HTR-8/SVneo (cell line): Measurements from ENCODE around the gene OLFM3.

Experiments used
- DNase-seq: peaks from one replicate; pipeline ENCODE4 v3.0.0; 2011; ENCODE audit warnings: low spot score, mixed read lengths; ENCODE audit not compliant: insufficient read length
- FAIRE-seq: peaks from 2 replicates; lab custom pipeline; 2011; peaks lifted over from hg19 to GRCh38; lab: Jason Lieb, UNC

Gene OLFM3

DNA sequence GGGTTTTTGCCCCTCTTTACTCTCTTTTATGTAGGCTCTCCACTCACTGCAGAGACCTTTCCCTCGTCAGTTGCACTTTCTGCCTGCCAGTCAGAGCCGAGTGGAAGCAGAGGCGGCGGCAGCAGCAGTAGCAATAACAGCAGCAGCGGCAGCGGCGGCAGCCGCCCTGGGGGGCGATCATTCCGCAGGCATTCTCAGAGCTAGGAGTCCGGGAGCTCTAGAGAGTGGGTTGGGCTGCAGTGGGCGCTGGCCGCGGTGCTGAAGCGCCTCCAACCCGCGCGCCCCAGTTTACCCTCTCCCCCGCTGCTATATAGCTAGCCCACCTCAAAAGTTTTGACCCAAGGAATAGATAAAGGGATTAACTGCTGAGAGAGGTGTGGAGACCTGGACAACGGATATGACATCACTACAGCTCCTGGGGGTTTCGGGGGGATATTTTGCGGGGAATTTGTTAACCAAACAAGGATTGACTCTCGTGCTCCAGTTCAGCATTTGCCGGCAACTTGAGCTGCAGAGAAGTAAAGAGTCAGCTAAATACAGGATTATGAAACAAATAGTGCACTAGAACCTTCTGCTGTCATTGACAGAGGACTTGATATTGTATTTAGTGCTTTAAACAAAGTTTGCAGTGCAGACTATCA lies at the start of gene OLFM3:
TSS of gene OLFM3 (minus strand) at position 102 of the 641 bp plus-strand sequence.
- DNase-seq (peak; percentile 1), FAIRE-seq (no peak)

DNA sequence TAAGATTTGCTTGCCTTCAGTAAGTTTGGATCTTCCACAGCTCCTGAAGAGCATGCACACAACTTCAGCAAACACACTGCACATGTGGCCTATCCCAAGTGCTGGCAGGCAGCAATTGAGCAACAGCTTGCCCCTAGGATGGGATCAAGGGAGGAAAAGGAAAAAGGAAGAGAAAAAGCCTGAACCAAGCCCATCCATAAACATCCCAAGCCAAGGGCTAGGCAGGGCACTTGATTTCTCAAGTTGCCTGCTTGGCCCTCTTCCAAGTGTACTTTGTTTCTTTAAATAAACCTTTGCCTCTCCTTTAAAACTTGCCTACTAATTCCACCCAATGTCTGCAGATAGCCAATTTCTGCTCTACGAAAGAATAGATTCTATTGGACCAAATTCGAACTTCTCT lies 49.0 kb upstream of the OLFM3 start:
- FAIRE-seq (no peak), DNase-seq (no peak)

DNA sequence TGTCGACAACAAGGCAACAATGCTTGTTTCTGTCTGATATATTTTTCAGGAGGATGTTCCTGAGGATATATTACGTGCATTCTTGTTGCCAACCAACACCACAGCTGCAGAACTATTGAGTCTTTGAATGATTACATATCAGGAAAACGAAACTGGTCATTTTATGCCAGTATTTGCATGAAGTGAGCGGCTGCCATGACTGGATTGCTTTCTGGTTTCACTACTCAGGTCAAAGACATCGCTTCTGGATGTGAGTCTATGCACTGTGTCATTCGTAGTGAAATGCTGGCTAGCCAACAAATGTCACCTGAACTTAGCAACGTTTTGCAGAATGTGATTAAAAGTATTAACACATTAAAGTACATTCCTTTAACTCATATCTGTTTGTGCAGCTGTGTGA lies 35.8 kb upstream of the OLFM3 start:
- no peak for DNase-seq
- no peak for FAIRE-seq

DNA sequence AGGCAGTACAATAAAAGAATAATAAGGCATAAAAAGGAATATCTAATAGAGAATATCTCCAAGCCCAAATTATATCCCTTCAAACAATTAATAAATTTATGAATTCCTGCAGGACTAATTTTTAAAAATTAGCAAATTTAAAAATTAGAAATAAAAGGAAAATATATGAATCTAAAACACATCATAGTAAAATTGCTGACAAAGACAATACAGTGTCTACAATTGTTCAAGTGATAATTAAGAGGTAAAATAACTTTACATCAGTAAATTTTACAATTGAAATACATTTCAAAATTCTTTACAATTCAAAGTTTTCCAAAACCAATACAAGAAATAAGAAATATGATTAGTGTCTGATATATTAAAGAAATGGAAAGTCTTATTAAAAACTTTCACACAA lies 22.8 kb upstream of the OLFM3 start:
- FAIRE-seq: no peak
- DNase-seq: no peak

DNA sequence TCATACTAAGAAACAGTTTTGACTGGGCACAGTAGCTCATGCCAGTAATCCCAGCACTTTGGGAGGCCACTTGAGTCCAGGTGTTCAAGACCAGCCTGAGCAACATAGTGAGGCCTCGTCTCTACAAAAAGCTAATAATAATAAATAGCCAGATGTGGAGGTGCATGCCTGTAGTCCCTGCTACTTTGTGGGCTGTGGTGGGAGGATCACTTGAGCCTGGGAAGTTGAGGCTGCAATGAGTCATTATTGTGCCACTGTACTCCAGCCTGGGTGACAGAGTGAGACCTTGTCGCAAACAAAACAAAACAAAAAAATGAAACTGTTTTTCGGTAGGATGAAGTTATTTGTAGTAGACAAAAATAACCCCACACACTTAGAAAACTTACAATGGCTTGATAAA lies 19.0 kb upstream of the OLFM3 start:
- no peak for DNase-seq
- FAIRE-seq: no peak

DNA sequence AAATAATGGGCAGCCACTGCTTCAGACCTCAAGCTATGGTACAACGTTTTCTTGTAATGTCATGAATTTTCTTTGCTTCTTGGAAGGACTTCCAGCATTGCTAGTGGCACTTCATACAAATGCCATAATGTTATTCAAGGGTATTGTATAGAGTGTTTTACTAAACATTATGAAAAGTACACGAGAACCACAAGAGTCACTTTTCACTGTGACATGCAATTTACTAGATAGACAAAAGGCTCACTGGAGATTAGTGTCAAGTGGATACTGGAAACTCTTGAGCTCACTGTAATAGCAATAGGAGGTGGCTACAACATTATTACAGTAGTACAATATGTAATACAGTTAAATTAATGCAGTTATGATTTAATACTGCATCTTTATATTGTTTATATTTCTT lies 5.3 kb upstream of the OLFM3 start:
- DNase-seq (no peak), FAIRE-seq (no peak)

DNA sequence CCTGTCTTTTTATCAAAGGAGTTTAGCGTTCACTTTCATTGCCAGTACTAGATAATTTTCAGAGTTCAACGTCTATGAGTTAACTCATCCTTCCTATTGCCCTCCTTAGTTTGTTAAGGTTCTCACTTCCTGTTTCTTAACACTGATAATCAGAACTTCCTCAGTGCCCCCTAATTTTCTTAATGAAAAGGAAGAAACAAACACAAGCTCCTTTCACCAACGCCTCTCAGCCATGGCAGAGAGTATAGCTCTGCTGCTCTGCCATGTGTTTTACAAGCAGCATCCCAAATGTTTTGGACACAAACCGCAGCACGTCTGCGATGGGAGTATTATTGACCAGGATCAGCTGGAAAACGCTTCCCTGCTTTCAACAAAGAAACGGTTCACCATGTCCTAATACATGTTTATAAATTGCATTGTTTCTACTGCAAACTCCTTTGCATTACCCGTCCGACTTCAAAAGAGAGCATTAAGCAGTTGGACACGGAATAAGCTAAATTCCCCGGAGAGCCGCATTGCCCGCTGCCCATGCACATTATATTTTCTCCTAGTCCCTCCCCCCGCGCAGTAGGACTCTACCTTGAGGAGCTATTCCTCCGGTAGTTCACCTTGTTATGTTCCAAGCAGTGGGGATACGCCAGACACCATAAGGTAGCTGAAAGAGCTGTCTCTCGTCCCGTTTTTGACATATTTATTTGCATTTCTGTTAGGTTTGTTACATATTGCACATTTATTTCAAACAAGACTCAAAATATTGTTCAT lies 561 bp downstream of the OLFM3 start:
- no peak for DNase-seq
- FAIRE-seq: no peak

DNA sequence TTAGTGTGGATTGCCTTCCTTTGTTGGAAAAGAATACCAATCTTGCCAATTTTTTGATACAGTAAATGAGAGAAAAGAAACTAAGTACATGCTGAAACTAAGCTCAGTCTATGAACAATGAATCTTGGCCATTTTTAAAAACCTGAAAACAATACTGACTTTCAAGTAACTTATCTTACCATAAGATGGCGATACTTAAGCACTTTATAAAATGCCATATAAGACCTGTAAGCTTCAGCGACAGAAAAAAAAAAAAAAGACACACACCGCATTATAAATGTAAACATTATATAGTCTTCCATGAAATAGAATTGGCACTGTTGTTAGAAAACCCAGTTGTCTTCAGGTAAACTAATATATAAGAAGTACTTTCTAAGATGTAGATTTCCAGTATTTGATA lies 3.0 kb downstream of the OLFM3 start:
- DNase-seq (no peak), FAIRE-seq (no peak)

DNA sequence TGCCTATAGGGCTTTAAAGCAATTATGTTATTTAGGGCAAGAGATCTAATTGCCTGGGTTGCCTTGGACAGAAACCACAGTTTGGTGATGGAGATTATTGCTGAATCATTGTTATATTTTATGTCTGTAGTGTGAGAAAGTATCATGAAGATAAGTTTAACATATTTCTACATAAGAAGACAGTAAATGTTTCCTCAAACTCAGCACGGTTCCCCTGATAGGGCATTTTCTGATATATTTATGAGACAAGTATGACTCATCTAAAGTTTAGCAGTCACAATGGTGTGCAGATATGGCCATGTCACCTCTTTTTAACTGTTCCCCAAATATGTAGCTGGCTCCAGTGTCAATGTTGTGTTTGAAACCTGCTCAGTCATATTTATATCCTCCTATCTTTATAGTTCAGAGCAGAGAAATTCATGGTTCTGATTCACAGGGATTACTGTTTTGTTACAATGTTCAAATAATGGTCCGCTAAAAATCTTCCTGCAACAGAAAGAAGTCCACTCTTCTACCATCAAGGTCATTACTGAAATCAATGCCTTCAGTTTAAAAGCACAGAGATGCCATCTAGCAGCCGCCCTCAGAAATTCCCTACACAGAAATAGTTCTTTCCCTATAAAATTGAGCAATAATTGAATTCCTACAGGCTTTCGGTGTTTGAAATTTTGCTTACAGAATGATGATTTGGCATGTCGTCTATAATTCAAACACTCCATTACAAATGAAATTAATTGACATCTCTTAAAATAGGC lies 3.7 kb downstream of the OLFM3 start:
- DNase-seq (no peak), FAIRE-seq (no peak)

DNA sequence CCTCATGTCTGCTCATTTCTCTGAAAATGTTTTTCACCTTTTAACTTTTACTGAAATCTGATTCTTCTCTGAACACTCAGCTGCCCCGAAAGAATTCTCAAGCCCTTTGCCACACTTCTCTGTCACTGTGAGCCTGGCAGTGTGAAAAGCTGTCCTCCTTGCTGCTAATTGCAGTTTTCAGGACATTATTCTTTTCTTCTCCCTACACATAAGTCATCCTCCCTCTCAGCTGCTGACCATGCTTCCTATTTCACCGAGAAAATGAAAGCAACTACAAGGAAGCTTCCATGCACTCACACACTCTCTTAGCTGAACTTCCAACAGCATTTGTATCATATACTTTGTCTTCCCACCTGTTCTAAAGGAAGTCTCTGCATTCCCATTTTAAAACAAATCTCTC lies 15.8 kb downstream of the OLFM3 start:
- no peak for FAIRE-seq
- DNase-seq: no peak

DNA sequence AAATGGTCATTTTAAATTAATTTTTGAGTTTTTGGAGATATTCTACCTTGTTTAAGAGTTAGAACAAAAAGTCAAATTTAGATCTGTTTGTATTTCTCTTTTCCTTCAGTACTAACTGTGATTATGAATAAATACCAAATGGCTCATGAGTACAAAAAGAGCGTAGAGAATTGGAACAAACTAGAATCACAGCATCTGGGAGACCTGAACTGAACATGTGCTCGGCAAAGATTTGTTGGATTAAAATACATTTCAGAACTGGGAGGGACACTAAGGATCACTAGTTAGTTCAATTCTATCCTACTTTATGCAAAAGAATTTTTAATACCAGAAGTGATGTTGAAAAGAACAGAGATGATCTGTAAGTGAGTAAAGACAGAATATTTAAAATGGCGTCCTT lies 19.5 kb downstream of the OLFM3 start:
- FAIRE-seq: no peak
- no peak for DNase-seq

DNA sequence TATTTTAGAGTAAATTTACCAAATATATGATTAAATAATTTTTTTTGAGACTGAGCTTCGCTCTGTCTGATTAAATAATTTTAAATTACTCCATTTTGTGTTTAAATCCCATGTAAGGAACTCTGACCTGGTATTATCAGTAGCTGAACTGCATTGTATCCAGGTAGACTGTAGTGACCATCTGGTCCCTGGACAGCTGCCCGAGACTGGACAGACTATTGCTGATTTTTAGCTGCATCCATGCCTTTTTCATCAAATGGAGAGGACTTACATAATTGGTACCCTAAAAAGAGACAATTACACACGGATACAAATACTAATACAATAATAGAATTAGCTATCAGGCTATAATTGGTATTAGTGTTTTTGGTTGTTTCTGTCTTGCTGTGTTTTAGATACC lies 20.6 kb downstream of the OLFM3 start:
- DNase-seq: no peak

DNA sequence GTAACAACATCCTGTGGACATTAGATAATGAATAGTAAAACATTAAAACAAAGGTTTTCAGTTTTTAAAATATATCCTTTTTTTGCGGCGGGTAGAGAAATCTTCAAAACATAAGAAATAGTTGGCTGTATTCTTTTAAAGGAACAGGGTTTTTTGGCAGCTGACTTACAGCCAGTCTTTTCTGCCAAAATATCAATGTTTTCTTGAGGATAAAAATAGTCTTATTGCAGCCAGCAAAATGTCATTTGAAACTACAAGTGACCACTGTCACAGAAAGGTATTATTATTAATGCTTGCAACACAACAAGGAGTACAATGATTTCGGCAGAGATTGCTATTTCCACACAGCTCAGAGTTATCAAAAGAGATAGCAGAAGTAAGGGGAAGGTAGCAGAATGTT lies 21.4 kb downstream of the OLFM3 start:
- DNase-seq (no peak), FAIRE-seq (no peak)

More for the DNA sequence above, 20.6 kb downstream of the OLFM3 start:
- FAIRE-seq: no peak

DNA sequence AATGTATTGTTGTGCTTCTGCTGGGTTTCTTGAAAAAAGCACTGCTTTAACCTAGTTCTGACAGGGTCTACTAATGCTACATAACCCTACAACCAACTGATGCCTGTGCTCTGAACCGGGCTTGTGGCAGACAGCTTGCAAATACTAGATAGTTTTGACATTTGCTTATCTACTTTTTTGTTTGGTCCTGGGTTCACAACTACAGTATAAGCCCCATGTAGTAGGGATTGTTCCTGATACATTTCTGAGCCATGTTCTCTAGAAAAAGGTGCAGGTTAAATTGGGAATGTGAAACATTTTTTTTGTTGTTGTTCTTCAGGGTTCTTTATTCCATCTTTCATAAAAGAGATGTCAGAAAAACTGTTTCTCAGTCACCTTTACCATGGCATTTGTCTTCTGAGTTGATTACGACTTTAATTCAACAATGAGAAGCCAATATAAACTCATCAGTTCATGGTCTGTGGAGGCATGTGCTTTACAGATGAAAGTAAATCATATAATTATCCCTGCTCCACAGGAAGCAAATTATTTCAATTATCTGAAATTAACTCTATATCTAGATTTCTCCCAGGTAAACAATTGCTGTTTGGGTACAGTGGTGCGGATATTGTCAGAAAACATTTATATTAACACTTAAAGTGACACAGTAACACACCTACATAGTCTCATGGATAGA lies 22.0 kb downstream of the OLFM3 start:
- FAIRE-seq: no peak
- DNase-seq: no peak

DNA sequence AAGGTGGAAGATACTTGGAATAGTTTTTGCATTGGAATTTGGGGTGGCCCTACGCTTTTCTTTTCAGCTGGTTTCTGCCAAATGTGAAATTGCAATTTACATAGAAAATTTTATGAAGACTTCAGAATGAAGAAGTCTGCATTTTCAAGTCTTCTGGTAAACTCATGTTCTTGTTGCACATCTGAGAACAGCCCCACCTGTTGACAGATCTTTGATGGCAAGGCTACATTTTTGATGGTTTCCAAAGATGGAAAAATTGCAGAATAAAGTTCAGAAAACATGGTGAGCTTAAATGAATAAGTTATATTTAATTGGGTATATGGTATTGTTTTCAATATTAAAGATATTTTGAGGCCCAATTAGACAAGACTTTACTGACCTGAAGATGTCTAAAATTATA lies 25.4 kb downstream of the OLFM3 start:
- no peak for FAIRE-seq
- DNase-seq: no peak

DNA sequence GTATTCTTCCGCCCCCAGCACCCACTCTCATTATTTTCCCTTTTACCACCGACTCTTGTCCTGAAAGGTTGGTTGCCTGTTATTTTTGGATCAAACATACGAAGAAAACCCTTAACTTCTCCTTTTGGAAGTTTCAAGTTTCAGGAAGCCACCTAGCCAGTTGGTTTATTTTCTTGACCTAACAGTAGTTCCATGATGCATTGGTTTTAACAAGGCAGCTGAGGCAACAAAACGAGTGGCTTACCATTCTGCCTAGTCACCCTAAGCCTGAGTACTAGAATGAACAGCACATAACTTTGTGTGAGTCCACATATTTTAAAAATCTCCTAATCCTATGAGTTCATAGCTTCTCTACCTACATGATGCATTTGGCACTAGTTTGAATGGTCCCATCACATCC lies 28.9 kb downstream of the OLFM3 start:
- no peak for DNase-seq
- FAIRE-seq: no peak

DNA sequence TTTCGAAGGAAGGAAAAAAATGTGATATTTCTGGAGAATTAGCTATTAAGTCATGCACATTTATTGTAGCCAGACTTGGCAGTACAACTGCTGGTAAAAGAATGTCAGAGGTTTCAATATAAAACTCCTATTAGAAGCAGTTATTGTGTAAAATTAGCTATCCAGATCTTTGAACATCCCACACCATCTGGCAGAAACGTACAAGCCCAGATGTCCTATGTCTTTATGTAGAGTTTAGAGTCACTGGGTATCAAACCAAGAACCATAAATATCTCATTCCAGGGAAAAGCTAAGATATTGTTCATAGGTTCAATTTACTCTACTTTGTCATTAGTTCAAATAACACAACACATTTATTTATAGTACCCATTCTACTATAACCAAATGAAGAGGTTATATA lies 31.4 kb downstream of the OLFM3 start:
- DNase-seq: no peak
- FAIRE-seq: no peak

DNA sequence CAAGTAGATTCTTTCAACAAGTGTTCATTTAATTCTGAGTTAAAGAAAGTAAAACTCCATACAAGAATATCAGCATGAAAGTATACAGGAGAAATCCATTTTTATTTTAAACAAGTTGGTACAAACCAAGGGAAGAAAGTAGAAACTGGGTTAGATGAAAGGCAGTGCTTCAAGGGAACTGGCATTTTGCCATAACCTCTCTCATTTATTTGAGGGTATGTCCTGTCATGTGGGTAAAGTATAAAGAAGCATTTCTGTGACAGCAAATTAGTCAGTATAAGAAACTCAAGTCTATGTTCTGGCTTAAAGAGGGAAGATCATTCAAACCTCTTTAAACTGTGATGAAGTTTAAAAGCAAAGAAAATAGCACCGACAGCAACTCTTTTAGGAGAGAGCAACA lies 32.0 kb downstream of the OLFM3 start:
- no peak for DNase-seq

DNA sequence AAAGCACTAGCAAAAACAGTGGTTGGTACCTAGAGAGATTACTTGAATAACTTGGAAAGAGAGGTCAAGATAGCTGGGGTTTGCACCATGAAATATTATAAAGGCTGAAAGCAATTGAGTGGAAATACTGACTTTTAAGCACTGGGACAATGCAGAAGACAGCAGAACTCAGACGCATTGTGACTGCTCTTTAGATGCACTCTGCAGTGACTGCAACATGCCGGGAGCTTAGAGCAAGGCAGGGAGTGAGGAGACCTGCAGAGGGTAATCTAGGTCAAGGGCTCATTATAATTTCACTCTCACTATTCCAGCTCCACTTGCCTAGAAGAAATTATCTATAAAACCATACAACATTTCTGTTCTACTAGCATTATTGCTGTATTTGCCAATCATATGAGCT lies 36.6 kb downstream of the OLFM3 start:
- DNase-seq (no peak), FAIRE-seq (no peak)

More for the DNA sequence above, 32.0 kb downstream of the OLFM3 start:
- FAIRE-seq: no peak

DNA sequence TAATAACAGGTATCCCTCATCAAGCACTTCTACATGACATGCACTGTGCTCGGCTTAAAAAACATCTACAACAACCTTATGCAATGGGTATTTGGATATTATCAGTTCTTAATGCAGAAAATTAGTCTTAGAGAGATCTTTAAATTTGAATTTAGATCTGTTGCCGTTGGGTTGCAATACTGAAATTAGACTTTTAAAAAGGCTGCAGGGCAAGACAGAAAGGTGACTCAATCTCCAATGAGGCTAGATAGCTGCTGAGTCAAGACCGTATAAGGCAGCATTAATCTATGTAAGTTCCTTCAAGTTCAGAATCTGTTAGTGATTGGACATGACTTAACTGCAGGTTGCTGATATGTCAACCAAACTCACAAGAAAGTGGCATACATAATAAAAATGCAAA lies 37.3 kb downstream of the OLFM3 start:
- DNase-seq (no peak), FAIRE-seq (no peak)

DNA sequence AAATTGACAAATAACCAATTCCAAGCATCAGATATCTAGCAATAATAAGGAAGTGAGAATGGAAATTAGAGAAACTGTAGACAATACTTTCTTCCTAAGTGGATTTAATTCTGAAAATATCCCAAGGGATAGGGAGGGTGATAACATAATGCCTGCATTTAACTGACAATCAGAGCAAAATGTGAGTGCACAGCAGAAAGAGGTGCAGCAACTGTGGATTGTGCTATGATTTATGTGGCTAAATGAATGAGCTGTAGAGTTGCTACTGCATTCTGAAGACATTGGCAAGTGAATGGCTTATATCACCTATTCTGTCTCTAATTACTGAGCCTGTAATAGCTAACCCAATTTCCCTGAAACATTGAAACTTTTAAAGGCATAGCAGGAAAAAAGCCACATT lies 39.0 kb downstream of the OLFM3 start:
- no peak for DNase-seq
- FAIRE-seq: no peak
